Endothelial cell of umbilical vein (primary cell): ENCODE results near the gene IGFBP2. TPM values are rescaled to one million over a fixed set of nuclear protein-coding genes. Genes with fewer than 3 reads are reported as not detected.

Source experiments
- BruUV-seq: library from RNA; stranded (reverse); fragments of 400-500 nt; replicated peaks from 2 replicates; lab custom pipeline; 2021; lab: Mats Ljungman, UMichigan
- CTCF ChIA-PET: fragments of 300-600, 350-600 bp; sonication (Branson Sonifier 250); formaldehyde crosslinking; loops from one replicate; lab custom pipeline; 2021; ENCODE audit warnings: antibody characterized with exemption, inconsistent platforms; lab: Charles Lee
- POLR2A ChIA-PET: fragments of 300-600, 350-600 bp; sonication (Branson Sonifier 250); formaldehyde crosslinking; loops from one replicate; lab custom pipeline; 2021; ENCODE audit warnings: antibody characterized with exemption, inconsistent platforms; lab: Charles Lee
- DNase-seq: peaks from one replicate; pipeline ENCODE4 v3.0.0-alpha.2; 2011; ENCODE audit warnings: low read depth, low spot score
- FAIRE-seq: peaks from 2 replicates; lab custom pipeline; 2011; peaks lifted over from hg19 to GRCh38; lab: Jason Lieb, UNC
- H2AFZ ChIP-seq: 2 replicates; pipeline ENCODE4 v1.6.0; 2012; ENCODE audit warnings: low read depth, low read length, control low read depth, inconsistent platforms
- H3K27ac ChIP-seq: 2 replicates; pipeline ENCODE4 v1.5.1; 2011; ENCODE audit warnings: low read depth, mild to moderate bottlenecking, control low read depth, low read length, moderate library complexity; ENCODE audit not compliant: insufficient read depth
- H3K27me3 ChIP-seq, 2 experiments: 2 replicates each; pipeline versions ENCODE4 v1.6.0 to v1.6.1; 2011; ENCODE audit warnings: low read length in 2 of 2, mixed read lengths in 1 of 2; ENCODE audit not compliant: control insufficient read depth in 2 of 2, insufficient read depth in 2 of 2
- H3K36me3 ChIP-seq, 2 experiments: 2 replicates in 1 of 2; 3 replicates in 1 of 2; pipeline ENCODE4 v1.5.1; 2011; ENCODE audit warnings: low read length in 2 of 2, mild to moderate bottlenecking in 1 of 2, moderate library complexity in 1 of 2; ENCODE audit not compliant: control insufficient read depth in 2 of 2, insufficient read depth in 2 of 2; ENCODE audit errors: extremely low read depth in 1 of 2
- H3K4me1 ChIP-seq: 3 replicates; pipeline ENCODE4 v1.5.1; 2011; ENCODE audit warnings: mild to moderate bottlenecking, low read length; ENCODE audit not compliant: control insufficient read depth, insufficient read depth; ENCODE audit errors: extremely low read depth
- H3K4me2 ChIP-seq: 2 replicates; pipeline ENCODE4 v1.6.1; 2011; ENCODE audit warnings: low read length, control low read depth, mixed read lengths; ENCODE audit not compliant: insufficient read depth
- H3K4me3 ChIP-seq, 3 experiments: fragments of 200-600 bp in 1 of 3; sonication (generic), shearing (Covaris generic) in 1 of 3; replicated peaks in 1 of 3; 2 replicates each; pipeline ENCODE4 v1.5.1; 2011 to 2016; ENCODE audit warnings: control low read depth in 3 of 3, low read length in 3 of 3, mild to moderate bottlenecking in 2 of 3, inconsistent platforms in 1 of 3, low read depth in 1 of 3, moderate library complexity in 1 of 3; ENCODE audit not compliant: insufficient read depth in 1 of 3
- H3K79me2 ChIP-seq: 2 replicates; pipeline ENCODE4 v1.6.0; 2012; ENCODE audit warnings: low read length, inconsistent platforms; ENCODE audit not compliant: control insufficient read depth, insufficient read depth
- H3K9ac ChIP-seq: replicated peaks from 2 replicates; pipeline ENCODE3; 2011; ENCODE audit warnings: low read length, control low read depth; ENCODE audit not compliant: insufficient read depth; ENCODE audit errors: extremely low read depth
- H3K9me1 ChIP-seq: replicated peaks from 3 replicates; pipeline ENCODE4 v1.6.0; 2011; ENCODE audit warnings: mild to moderate bottlenecking, low read length; ENCODE audit not compliant: control insufficient read depth, insufficient read depth; ENCODE audit errors: extremely low read depth
- H3K9me3 ChIP-seq: replicated peaks from 2 replicates; pipeline ENCODE4 v1.5.1; 2012; ENCODE audit warnings: low read length, inconsistent platforms; ENCODE audit not compliant: control insufficient read depth, insufficient read depth
- H4K20me1 ChIP-seq: replicated peaks from 2 replicates; pipeline ENCODE3; 2011; ENCODE audit warnings: mild to moderate bottlenecking, low read length; ENCODE audit not compliant: control insufficient read depth, insufficient read depth; ENCODE audit errors: extremely low read depth
- GATA2 ChIP-seq: IDR thresholded peaks from 2 replicates; pipeline ENCODE4 v1.7.0; 2011; ENCODE audit warnings: low read depth, mild to moderate bottlenecking, moderate library complexity, mixed read lengths, low read length; ENCODE audit not compliant: insufficient read length, insufficient read depth
- JUN ChIP-seq: IDR thresholded peaks from 2 replicates; pipeline ENCODE4 v1.6.1; 2011; ENCODE audit warnings: borderline replicate concordance, low read depth; ENCODE audit not compliant: insufficient read length, insufficient read depth
- POLR2A ChIP-seq: IDR thresholded peaks from 2 replicates; pipeline ENCODE4 v1.6.1; 2012; ENCODE audit warnings: low read depth, mild to moderate bottlenecking, control low read depth, low read length
- dilution Hi-C: fragments of 300-500 bp; cut with MboI; formaldehyde crosslinking; loops from one replicate; pipeline ENCODE4 v1.15.0; 2019; ENCODE audit warnings: low sequenced_read_pairs; ENCODE audit not compliant: extremely low pct_ligation_motif_present
- intact Hi-C: fragments of 100-400 bp; cut with micrococcal nuclease; formaldehyde crosslinking; loops from one replicate; pipeline ENCODE4 v1.10.0; 2022
- polyA plus RNA-seq, 4 experiments: library from polyadenylated mRNA; depleted of rRNA in 3 of 4; stranded (reverse) in 3 of 4; unstranded in 1 of 4; fragments of >200 nt; gene quantifications; 2 replicates each; pipeline versions ENCODE4 v1.2.1 to v1.2.3, GENCODE V29; 2011 to 2012; ENCODE audit warnings: missing spikeins in 1 of 4
- total RNA-seq: library from RNA; stranded (reverse); gene quantifications from 2 replicates; pipeline ENCODE4 v1.2.3, GENCODE V29; 2021
- TF ChIP-seq, protein P1 (sequence below), 2 donors: IDR thresholded peaks; 1 replicate in 1 of 2; 2 replicates in 1 of 2; pipeline ENCODE4 v1.5.1; 2011; ENCODE audit warnings: low read length in 2 of 2, mild to moderate bottlenecking in 2 of 2, moderate library complexity in 2 of 2, control low read depth in 1 of 2, inconsistent platforms in 1 of 2, low read depth in 1 of 2; ENCODE audit not compliant: insufficient read depth in 1 of 2; ENCODE audit errors: extremely low read depth in 1 of 2

The IGFBP2 gene
- total and polyA plus RNA-seq, 2 donors (not counting 3 experiments of a cell fraction or from before 2014, with no cell fraction given): 212 to 261 TPM

DNA sequence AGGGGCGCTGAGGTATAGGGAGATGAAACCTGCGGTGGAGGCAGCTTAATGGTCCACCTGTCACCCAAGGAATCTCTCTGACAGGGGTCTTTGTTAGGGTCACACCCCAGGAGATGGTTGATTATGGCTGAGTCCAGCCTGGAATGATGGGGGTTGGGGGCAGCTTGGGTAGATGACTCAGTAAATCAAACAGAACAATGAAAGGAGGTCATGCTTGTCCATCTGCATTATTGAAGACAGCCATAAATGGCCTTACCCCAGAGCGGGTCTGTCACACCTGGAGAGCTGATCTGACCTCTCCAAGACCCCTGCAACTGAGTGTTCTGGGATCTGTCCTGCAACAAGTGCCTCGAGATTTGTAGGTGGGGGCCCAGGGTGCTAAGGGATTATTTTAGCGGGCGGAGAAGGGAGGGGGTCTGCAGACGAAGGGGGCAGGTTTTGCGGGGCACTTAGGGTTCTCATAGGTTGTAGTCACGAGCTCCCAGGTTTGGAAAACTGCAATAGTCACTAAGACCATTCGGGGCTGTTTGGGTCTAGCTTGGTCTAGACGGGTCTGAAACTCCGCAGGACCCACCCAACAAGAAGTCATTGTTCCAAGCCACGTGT, 771 bp upstream of the IGFBP2 start:
- H4K20me1 ChIP-seq: no peaks in the 10 kb centered on the region
- no peak overlapping the region for H3K27ac ChIP-seq
- BruUV-seq: no TSS peak
- H3K9me1 ChIP-seq: no peaks in the 10 kb centered on the region
- H3K4me3 ChIP-seq: peak overlapping the region in 1 of 3 experiments; percentile 30
- H3K27me3 ChIP-seq: peaks cover 6 to 9% of the 10 kb centered on the region in 2 experiments
- intact Hi-C loops (loop anchor here (10.0 kb wide), 2 partner anchors 418 to 518 kb away; no protein-coding TSS in a partner anchor), dilution Hi-C loops (no loop called here)
- no peak overlapping the region for H3K9ac ChIP-seq
- H3K79me2 ChIP-seq: peaks cover 15% of the 10 kb centered on the region
- POLR2A ChIA-PET: no interaction called here
- FAIRE-seq: no peak
- no peaks in the 10 kb centered on the region for H3K9me3 ChIP-seq
- CTCF ChIA-PET: interaction anchor here (1.2 to 1.6 kb wide), 3 partner anchors 33 to 113 kb away, joined by 3 to 6 read pairs (median 4); no protein-coding TSS in a partner anchor
- no peak for DNase-seq
- no peak for TF ChIP-seq GATA2
- no peak for TF ChIP-seq JUN
- no peak for TF ChIP-seq POLR2A
- TF ChIP-seq, protein P1, sequence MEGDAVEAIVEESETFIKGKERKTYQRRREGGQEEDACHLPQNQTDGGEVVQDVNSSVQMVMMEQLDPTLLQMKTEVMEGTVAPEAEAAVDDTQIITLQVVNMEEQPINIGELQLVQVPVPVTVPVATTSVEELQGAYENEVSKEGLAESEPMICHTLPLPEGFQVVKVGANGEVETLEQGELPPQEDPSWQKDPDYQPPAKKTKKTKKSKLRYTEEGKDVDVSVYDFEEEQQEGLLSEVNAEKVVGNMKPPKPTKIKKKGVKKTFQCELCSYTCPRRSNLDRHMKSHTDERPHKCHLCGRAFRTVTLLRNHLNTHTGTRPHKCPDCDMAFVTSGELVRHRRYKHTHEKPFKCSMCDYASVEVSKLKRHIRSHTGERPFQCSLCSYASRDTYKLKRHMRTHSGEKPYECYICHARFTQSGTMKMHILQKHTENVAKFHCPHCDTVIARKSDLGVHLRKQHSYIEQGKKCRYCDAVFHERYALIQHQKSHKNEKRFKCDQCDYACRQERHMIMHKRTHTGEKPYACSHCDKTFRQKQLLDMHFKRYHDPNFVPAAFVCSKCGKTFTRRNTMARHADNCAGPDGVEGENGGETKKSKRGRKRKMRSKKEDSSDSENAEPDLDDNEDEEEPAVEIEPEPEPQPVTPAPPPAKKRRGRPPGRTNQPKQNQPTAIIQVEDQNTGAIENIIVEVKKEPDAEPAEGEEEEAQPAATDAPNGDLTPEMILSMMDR (IDR thresholded peaks at IDR 0.05; ENCODE audit: extremely low read depth in 1 of 2, insufficient read depth in 1 of 2, low read depth in 1 of 2, low read length in 2 of 2): no peak
- no peaks in the 10 kb centered on the region for H3K36me3 ChIP-seq
- H3K4me1 ChIP-seq: peaks cover 27% of the 10 kb centered on the region
- peak overlapping the region; percentile 43 for H3K4me2 ChIP-seq
- H2AFZ ChIP-seq: peak overlapping the region; percentile 78
